ENCODE results near the gene ARHGAP15. TPM values are rescaled to one million over a fixed set of nuclear protein-coding genes. Genes with fewer than 3 reads are reported as not detected.

ARHGAP15 gene
- total RNA-seq, 2 donors from 2014 or later = 2.6 to 6.9 TPM

- DNase-seq (ENCODE audit: low spot score) = peak; percentile 83
- TF ChIP-seq CTCF (IDR thresholded peaks at IDR 0.05) = peak in 1 of 2 donors; percentile 83
- no peaks in the 10 kb centered on the region for H3K27me3 ChIP-seq
- no peaks in the 10 kb centered on the region for H3K4me1 ChIP-seq
- H3K36me3 ChIP-seq = no peaks in the 10 kb centered on the region
- no peaks in the 10 kb centered on the region for H3K9me3 ChIP-seq
- H3K27ac ChIP-seq = no peak overlapping the region
- H3K4me3 ChIP-seq = no peak overlapping the region
Measured at GRCh38 chr2:143259368-143259958, 130.2 kb downstream of the ARHGAP15 start.

GRCh38 chr2:143261986-143262385, 132.8 kb downstream of the ARHGAP15 start:
- H3K4me1 ChIP-seq = no peaks in the 10 kb centered on the region
- no peaks in the 10 kb centered on the region for H3K36me3 ChIP-seq
- no peaks in the 10 kb centered on the region for H3K9me3 ChIP-seq
- no peak overlapping the region for H3K27ac ChIP-seq
- H3K4me3 ChIP-seq = no peak overlapping the region
- TF ChIP-seq CTCF (IDR thresholded peaks at IDR 0.05) = no peak
- no peaks in the 10 kb centered on the region for H3K27me3 ChIP-seq
- no peak for DNase-seq (ENCODE audit: low spot score)

- Histone ChIP-seq H3K36me3 (no peaks in the 10 kb centered on the region), H3K27ac (no peak overlapping the region), H3K9me3 (no peaks in the 10 kb centered on the region), H3K4me1 (no peaks in the 10 kb centered on the region), H3K4me3 (no peak overlapping the region), H3K27me3 (no peaks in the 10 kb centered on the region)
- no peak for DNase-seq (ENCODE audit: low spot score)
- no peak for TF ChIP-seq CTCF (IDR thresholded peaks at IDR 0.05)
Measured at GRCh38 chr2:143262389-143262788, 133.2 kb downstream of the ARHGAP15 start.

GRCh38 chr2:143263066-143263625, 133.9 kb downstream of the ARHGAP15 start:
- no peak for DNase-seq (ENCODE audit: low spot score)
- TF ChIP-seq CTCF (IDR thresholded peaks at IDR 0.05) = no peak
- Histone ChIP-seq H3K36me3 (no peaks in the 10 kb centered on the region), H3K27ac (no peak overlapping the region), H3K9me3 (no peaks in the 10 kb centered on the region), H3K27me3 (no peaks in the 10 kb centered on the region), H3K4me1 (no peaks in the 10 kb centered on the region), H3K4me3 (no peak overlapping the region)

- no peak overlapping the region for H3K4me3 ChIP-seq
- peak overlapping the region in 1 of 2 donors; percentile 16 for H3K27ac ChIP-seq
- H3K4me1 ChIP-seq = no peaks in the 10 kb centered on the region
- H3K27me3 ChIP-seq = no peaks in the 10 kb centered on the region
- H3K9me3 ChIP-seq = no peaks in the 10 kb centered on the region
- TF ChIP-seq CTCF (IDR thresholded peaks at IDR 0.05) = no peak
- H3K36me3 ChIP-seq = no peaks in the 10 kb centered on the region
- DNase-seq (ENCODE audit: low spot score) = no peak
Measured at GRCh38 chr2:143264851-143265250, 135.6 kb downstream of the ARHGAP15 start.

GRCh38 chr2:143279672-143280071, 150.5 kb downstream of the ARHGAP15 start:
- Histone ChIP-seq H3K36me3 (no peaks in the 10 kb centered on the region), H3K27me3 (no peaks in the 10 kb centered on the region)
- no peak for TF ChIP-seq CTCF (IDR thresholded peaks at IDR 0.05)

More at GRCh38 chr2:143279672-143280071, 150.5 kb downstream of the ARHGAP15 start:
- Histone ChIP-seq H3K4me3 (no peak overlapping the region), H3K27ac (no peak overlapping the region), H3K4me1 (no peaks in the 10 kb centered on the region), H3K9me3 (no peaks in the 10 kb centered on the region)
- DNase-seq (ENCODE audit: low spot score) = no peak

Measured in right atrium auricular region (tissue), 2 donors.